HEK293 (cell line): ENCODE data around the gene BIK.

Experiments
- ATF2 ChIP-seq: fragments of 450-650 bp; formaldehyde crosslinking; IDR thresholded peaks from 2 replicates; pipeline ENCODE4 v1.5.1; 2016; ENCODE audit warnings: missing biosample characterization, missing genetic modification characterization, low read depth
- GFI1B ChIP-seq: fragments of 450-650 bp; formaldehyde crosslinking; IDR thresholded peaks from 2 replicates; pipeline ENCODE4 v1.5.1; 2016; ENCODE audit warnings: missing biosample characterization, missing genetic modification characterization
- HIC1 ChIP-seq: fragments of 450-650 bp; formaldehyde crosslinking; IDR thresholded peaks from 2 replicates; pipeline ENCODE4 v1.5.1; 2016; ENCODE audit warnings: missing biosample characterization, missing genetic modification characterization
- KLF8 ChIP-seq: fragments of 450-650 bp; formaldehyde crosslinking; IDR thresholded peaks from 2 replicates; pipeline ENCODE4 v1.5.1; 2016; ENCODE audit warnings: missing biosample characterization, missing genetic modification characterization
- PRDM1 ChIP-seq: fragments of 450-650 bp; formaldehyde crosslinking; IDR thresholded peaks from 2 replicates; pipeline ENCODE4; 2016; ENCODE audit warnings: missing biosample characterization, missing genetic modification characterization
- SP3 ChIP-seq: fragments of 450-650 bp; formaldehyde crosslinking; IDR thresholded peaks from 2 replicates; pipeline ENCODE4 v1.5.1; 2016; ENCODE audit warnings: missing biosample characterization, missing genetic modification characterization
- TRIM28 ChIP-seq: IDR thresholded peaks from 2 replicates; pipeline ENCODE4 v1.6.1; 2011; ENCODE audit warnings: low read length, control low read depth, borderline replicate concordance
- ZBTB49 ChIP-seq: fragments of 450-650 bp; formaldehyde crosslinking; IDR thresholded peaks from 2 replicates; pipeline ENCODE4 v1.5.1; 2016; ENCODE audit warnings: missing biosample characterization, missing genetic modification characterization, low read depth
- ZNF18 ChIP-seq: fragments of 450-650 bp; formaldehyde crosslinking; IDR thresholded peaks from 2 replicates; pipeline ENCODE4 v1.5.1; 2016; ENCODE audit warnings: missing biosample characterization, missing genetic modification characterization
- ZNF2 ChIP-seq: fragments of 450-650 bp; formaldehyde crosslinking; IDR thresholded peaks from 2 replicates; pipeline ENCODE4 v1.5.1; 2016; ENCODE audit warnings: missing biosample characterization, missing genetic modification characterization
- ZNF223 ChIP-seq: fragments of 450-650 bp; formaldehyde crosslinking; IDR thresholded peaks from 2 replicates; pipeline ENCODE4 v1.5.1; 2016; ENCODE audit warnings: missing biosample characterization, missing genetic modification characterization
- ZNF26 ChIP-seq: fragments of 450-650 bp; formaldehyde crosslinking; IDR thresholded peaks from 2 replicates; pipeline ENCODE4 v1.5.1; 2016; ENCODE audit warnings: missing biosample characterization, missing genetic modification characterization
- ZNF266 ChIP-seq: fragments of 450-650 bp; formaldehyde crosslinking; IDR thresholded peaks from 2 replicates; pipeline ENCODE4 v1.5.1; 2016; ENCODE audit warnings: missing biosample characterization, missing genetic modification characterization, low read depth
- ZNF292 ChIP-seq: fragments of 450-650 bp; formaldehyde crosslinking; IDR thresholded peaks from 2 replicates; pipeline ENCODE4 v1.5.1; 2016; ENCODE audit warnings: low read depth, missing biosample characterization, missing genetic modification characterization, borderline replicate concordance
- ZNF324 ChIP-seq: fragments of 450-650 bp; formaldehyde crosslinking; IDR thresholded peaks from 2 replicates; pipeline ENCODE4 v1.5.1; 2016; ENCODE audit warnings: missing biosample characterization, missing genetic modification characterization
- ZNF37A ChIP-seq: fragments of 450-650 bp; IDR thresholded peaks from 2 replicates; pipeline ENCODE4 v1.5.1; 2018; ENCODE audit warnings: missing biosample characterization, missing genetic modification characterization
- ZNF394 ChIP-seq: fragments of 450-650 bp; formaldehyde crosslinking; IDR thresholded peaks from 2 replicates; pipeline ENCODE4 v1.5.1; 2016; ENCODE audit warnings: missing biosample characterization, missing genetic modification characterization, mild to moderate bottlenecking, moderate library complexity, borderline replicate concordance
- ZNF404 ChIP-seq: fragments of 450-650 bp; formaldehyde crosslinking; IDR thresholded peaks from 2 replicates; pipeline ENCODE4 v1.5.1; 2017; ENCODE audit warnings: missing biosample characterization, missing genetic modification characterization
- ZNF416 ChIP-seq: fragments of 450-650 bp; formaldehyde crosslinking; IDR thresholded peaks from 2 replicates; pipeline ENCODE4 v1.5.1; 2016; ENCODE audit warnings: missing biosample characterization, missing genetic modification characterization
- ZNF449 ChIP-seq: fragments of 450-650 bp; formaldehyde crosslinking; IDR thresholded peaks from 2 replicates; pipeline ENCODE4 v1.5.1; 2017; ENCODE audit warnings: missing biosample characterization, mild to moderate bottlenecking, missing genetic modification characterization, moderate library complexity
- ZNF529 ChIP-seq: fragments of 450-650 bp; formaldehyde crosslinking; IDR thresholded peaks from 2 replicates; pipeline ENCODE4 v1.5.1; 2017; ENCODE audit warnings: missing genetic modification characterization, missing biosample characterization; ENCODE audit not compliant: insufficient replicate concordance
- ZNF580 ChIP-seq: fragments of 450-650 bp; formaldehyde crosslinking; IDR thresholded peaks from 2 replicates; pipeline ENCODE4 v1.5.1; 2016; ENCODE audit warnings: missing biosample characterization, missing genetic modification characterization
- ZNF600 ChIP-seq: fragments of 450-650 bp; formaldehyde crosslinking; IDR thresholded peaks from 2 replicates; pipeline ENCODE4 v1.5.1; 2016; ENCODE audit warnings: missing biosample characterization, missing genetic modification characterization
- ZNF707 ChIP-seq: fragments of 450-650 bp; formaldehyde crosslinking; IDR thresholded peaks from 2 replicates; pipeline ENCODE4 v1.5.1; 2016; ENCODE audit warnings: missing biosample characterization, missing genetic modification characterization
- ZNF76 ChIP-seq: fragments of 450-650 bp; formaldehyde crosslinking; IDR thresholded peaks from 2 replicates; pipeline ENCODE4; 2016; ENCODE audit warnings: low read depth, missing biosample characterization, missing genetic modification characterization, borderline replicate concordance
- ZNF776 ChIP-seq: fragments of 450-650 bp; formaldehyde crosslinking; IDR thresholded peaks from 2 replicates; pipeline ENCODE4 v1.5.0; 2017; ENCODE audit warnings: missing biosample characterization, missing genetic modification characterization, borderline replicate concordance
- ZNF830 ChIP-seq: fragments of 450-650 bp; IDR thresholded peaks from 2 replicates; pipeline ENCODE4 v1.5.0; 2018; ENCODE audit warnings: missing biosample characterization, missing genetic modification characterization, low read depth, mild to moderate bottlenecking, moderate library complexity
- ZXDB ChIP-seq: fragments of 450-650 bp; formaldehyde crosslinking; IDR thresholded peaks from 2 replicates; pipeline ENCODE4 v1.5.1; 2016; ENCODE audit warnings: missing biosample characterization, missing genetic modification characterization

BIK gene

GRCh38 chr22:43142880-43143562 is 32.5 kb downstream of the BIK start, which contains the start of gene MCAT (continued):
- TF ChIP-seq PRDM1 (tag by site-specific recombination): no peak
- TF ChIP-seq ATF2 (tag by site-specific recombination): no peak
- no peak for TF ChIP-seq ZNF2
- TF ChIP-seq HIC1 (tag by site-specific recombination): no peak
- peak; percentile 88 for TF ChIP-seq ZXDB (tag by site-specific recombination)
- peak; percentile 48; the same call in 1 of the 2 replicates for TF ChIP-seq ZNF600 (tag by site-specific recombination)
- 0 out of 2 replicates have a peak, but pooled peaks have one; percentile 35 for TF ChIP-seq ZNF394 (tag by site-specific recombination)
- no peak for TF ChIP-seq ZBTB49 (tag by site-specific recombination)
- no peak for TF ChIP-seq ZNF830 (tag by site-specific recombination)
- no peak for TF ChIP-seq ZNF707 (tag by site-specific recombination)
- TF ChIP-seq TRIM28: no peak
- TF ChIP-seq ZNF37A (tag by site-specific recombination): no peak
- TF ChIP-seq KLF8 (tag by site-specific recombination): peak; percentile 61; the same call in 1 of the 2 replicates
- TF ChIP-seq ZNF449 (tag by site-specific recombination): no peak
- no peak for TF ChIP-seq ZNF18
- no peak for TF ChIP-seq ZNF266 (tag by site-specific recombination)
- TF ChIP-seq ZNF324 (tag by site-specific recombination): peak; percentile 78
- no peak for TF ChIP-seq GFI1B (tag by site-specific recombination)
- TF ChIP-seq ZNF26 (tag by site-specific recombination): no peak
- TF ChIP-seq ZNF223 (tag by site-specific recombination): no peak
- no peak for TF ChIP-seq ZNF529
- no peak for TF ChIP-seq ZNF404 (tag by site-specific recombination)
- no peak for TF ChIP-seq SP3 (tag by site-specific recombination)
- peak; percentile 58; the same call in 1 of the 2 replicates for TF ChIP-seq ZNF76 (tag by site-specific recombination)
- no peak for TF ChIP-seq ZNF292 (tag by site-specific recombination)
- no peak for TF ChIP-seq ZNF776 (tag by site-specific recombination)
- TF ChIP-seq ZNF416 (tag by site-specific recombination): no peak
- peak; percentile 89 for TF ChIP-seq ZNF580
